HG03039 (cell line): ENCODE results near the gene DNAH8.
"Not testable (repeated sequence)": the region's sequence is repeated elsewhere in the genome, so short reads cannot be mapped to it uniquely, and the experiment has no call there.

Source experiments
- ATAC-seq: cut with Tn5 transposase; IDR thresholded peaks from one replicate; pipeline ENCODE4 v1.9.1; 2021; ENCODE audit warnings: mild to moderate bottlenecking, moderate library complexity; ENCODE audit not compliant: unreplicated experiment

Gene DNAH8

DNA sequence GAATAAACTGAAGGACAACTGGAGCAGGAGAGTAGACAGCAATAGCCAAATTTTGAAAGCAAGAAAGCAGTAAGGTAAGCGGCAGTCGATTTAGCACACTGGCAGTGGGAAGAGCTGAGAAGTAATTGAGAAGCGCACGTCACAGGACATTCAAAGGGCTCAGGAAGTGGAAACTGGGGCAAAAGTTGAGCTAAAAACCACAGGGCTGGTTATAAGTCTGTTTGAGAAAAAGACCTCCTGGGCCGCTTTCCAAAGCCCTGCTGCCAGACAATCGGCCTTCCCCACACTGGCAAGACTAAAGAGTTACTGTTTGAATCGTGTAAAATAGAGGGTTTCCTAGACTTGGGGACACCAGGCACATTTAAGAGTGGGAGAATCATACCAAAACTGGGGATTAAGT is 161.4 kb downstream of the DNAH8 start:
- no peak for ATAC-seq

DNA sequence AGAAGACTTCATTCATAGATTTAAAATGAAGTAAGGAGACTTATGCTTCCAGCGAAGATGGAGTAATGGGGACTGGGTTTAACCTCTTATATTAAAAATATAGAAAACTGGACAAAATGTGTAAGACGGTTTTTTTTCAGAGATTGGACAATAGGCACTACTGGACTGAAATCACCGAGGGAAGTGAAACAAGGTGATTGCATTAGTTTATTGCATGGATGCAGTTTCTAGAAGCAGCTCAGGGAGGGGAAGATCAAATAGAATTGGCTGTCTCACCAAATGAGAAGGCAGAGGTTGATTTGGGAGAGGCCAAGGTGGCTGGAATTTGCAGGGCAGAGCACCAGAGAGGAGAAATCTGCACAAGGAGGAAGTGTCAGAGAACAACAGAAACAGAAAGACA is 162.6 kb downstream of the DNAH8 start:
- no peak for ATAC-seq

DNA sequence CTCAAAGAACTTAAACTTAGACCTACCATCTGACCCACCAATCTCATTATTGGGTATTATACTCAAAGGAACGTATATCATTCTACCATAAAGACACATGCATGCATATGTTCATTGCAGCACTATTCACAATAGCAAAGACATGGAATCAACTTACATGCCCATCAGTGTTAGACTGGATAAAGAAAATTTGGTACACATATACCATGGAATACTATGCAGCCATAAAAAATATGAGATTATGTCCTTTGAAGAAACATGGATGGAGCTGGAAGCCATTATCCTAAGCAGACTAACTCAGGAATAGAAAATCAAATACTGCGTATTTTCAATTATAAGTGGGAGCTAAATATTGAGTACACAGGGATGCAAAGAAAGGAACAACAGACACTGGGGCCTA is 167.0 kb downstream of the DNAH8 start:
- ATAC-seq = no peak

DNA sequence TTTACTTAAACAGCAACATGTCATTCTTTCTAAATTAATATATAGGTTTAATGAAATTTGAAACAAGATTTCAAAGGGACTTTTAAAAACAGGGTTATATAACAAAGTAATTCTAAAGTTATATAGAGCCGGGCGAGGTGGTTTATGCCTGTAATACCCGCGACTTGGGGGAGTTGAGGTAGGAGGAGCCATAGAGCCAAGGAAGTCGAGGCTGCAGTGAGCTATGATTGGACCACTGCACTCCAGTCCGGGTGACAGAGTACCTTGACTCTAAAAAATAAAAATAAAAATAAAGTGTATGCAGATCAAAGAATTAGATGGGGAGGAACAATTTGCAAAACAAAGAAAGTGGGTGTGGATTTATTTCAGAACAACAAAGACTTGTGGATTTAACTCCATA is 182.4 kb downstream of the DNAH8 start:
- no peak for ATAC-seq

DNA sequence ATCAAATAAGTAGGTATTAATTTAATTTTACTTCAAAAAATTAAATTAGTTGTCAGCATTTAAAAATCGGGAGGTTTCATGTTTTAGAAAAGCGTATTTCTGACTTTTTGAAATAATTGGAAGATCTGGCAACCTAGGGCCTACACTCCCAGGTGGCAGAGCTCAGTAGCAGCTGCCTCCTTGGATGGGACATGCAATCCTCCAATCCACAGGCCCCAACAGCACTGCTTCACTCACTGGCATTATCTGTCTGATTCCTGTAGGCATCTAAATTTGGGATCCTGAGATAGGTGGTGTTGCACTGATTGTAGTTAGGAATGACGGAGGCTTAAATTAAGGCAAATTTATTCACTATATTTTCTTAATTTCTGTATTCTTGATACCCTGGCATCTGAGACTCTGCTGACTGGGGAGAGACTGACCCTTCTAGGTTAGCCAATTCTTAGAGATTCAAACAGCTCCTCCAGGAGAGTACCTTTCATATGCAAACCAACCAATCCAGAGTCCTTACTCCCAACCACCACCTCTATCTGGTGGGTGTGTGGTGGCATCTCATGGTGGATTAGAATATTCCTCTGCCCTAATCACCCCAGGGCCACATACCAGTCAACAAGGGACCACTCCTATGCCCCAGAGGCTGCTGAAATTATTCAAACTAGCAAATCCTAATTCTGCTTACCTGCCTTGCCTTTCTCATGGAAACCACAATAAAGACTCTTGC is 186.9 kb downstream of the DNAH8 start:
- ATAC-seq = no peak

DNA sequence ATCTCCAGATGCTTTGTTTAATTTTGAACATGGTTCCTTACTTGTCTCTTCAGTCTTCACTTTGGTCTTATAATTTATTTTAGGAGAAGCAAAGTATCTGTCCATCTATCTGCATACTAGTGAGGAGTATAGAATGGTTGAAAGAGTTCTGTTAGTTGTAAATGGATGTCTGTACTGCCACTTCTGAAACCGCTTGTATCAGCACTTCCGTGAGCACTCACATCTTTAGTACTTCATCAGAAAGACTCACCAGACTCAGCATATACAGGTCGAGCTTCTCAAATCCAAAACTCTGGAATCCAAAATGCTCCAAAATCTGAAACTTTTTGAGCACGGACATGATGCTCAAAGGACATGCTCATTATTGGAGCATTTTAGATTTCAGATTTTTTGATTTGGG is 191.5 kb downstream of the DNAH8 start:
- ATAC-seq = no peak

DNA sequence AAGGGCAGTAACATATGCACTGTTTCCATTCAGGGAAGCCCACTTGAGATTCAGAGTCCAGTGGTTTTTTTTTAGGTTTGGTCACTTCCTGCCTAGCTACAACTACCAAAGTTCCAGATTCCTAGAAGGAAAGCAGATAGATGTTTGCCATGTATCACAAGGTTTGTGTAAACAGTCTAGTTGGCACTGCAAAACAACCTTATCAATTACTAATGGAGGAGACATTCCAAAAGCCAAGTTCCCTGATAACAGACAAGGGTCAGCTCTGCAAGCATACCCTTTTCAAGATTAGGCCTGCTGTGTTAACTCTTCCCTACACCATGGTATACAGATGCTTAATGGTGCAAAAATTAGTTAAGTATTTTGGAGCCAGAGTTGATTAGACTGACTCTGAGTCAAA is 192.2 kb downstream of the DNAH8 start:
- no peak for ATAC-seq

DNA sequence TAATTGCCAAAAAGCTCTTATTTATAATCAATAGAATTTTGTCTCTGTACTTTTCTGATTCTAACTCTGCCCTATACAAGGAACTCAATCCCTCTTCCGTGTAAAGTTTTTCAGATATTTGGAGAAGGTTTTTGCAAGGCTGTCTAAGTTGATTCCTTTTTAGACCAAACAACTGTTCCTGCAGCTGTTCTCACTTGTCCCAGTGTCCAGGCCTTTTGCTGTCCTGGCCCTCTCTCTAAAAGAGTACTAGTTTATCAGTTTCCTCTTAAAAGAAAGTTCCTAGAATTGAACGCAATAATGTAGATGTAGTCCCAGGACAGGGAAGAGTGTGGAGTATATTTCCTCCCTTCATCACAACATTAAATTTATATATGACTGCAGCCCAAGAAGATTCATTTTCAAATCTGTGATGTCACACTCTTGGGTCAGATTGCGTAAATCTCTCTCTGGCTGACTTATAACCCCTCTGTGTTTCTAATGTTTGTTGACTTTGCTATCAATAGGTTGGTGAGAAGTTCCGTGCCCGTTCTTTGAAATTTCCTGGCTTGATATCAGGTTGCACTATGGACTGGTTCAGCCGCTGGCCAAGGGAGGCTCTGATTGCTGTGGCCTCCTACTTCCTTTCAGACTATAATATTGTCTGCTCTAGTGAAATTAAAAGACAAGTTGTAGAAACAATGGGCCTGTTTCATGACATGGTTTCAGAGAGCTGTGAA is 194.1 kb downstream of the DNAH8 start:
- no peak for ATAC-seq

DNA sequence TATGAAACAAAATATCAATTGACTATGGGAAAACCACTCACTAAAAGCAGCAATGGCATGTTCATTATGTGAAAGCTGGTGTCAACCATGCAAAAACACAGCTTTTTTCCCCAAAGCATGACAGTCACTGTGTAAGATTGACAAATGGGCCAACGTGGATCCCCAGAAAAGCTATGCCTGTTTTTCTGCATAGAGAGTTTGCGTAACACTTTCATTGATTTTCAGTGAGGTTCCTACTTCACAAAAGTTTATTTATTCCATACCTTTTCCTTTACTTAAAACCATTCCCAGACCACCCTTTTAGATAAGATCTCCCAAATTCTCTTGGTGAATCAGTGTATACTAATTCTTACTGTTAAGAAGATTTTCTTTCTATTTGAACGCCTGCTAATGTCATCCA is 195.1 kb downstream of the DNAH8 start:
- ATAC-seq = no peak

DNA sequence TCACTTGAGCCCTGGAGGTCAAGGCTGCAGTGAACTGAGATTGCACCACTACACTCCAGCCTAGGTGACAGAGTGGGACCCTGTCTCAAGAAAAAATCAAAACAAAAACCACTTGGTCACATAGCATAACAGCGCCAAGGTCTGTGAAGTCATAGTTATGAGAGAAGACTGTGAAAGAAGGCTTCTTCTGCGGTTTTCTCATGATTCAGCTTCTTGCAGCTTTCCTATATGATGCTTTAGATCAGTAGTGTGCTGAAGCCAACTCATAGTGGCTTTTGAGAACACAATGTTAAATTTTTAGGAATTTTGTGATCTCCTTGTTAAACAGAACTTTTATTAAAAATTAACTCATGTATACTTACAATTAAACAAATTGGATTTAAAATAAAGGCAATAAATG is 197.3 kb downstream of the DNAH8 start:
- no peak for ATAC-seq

DNA sequence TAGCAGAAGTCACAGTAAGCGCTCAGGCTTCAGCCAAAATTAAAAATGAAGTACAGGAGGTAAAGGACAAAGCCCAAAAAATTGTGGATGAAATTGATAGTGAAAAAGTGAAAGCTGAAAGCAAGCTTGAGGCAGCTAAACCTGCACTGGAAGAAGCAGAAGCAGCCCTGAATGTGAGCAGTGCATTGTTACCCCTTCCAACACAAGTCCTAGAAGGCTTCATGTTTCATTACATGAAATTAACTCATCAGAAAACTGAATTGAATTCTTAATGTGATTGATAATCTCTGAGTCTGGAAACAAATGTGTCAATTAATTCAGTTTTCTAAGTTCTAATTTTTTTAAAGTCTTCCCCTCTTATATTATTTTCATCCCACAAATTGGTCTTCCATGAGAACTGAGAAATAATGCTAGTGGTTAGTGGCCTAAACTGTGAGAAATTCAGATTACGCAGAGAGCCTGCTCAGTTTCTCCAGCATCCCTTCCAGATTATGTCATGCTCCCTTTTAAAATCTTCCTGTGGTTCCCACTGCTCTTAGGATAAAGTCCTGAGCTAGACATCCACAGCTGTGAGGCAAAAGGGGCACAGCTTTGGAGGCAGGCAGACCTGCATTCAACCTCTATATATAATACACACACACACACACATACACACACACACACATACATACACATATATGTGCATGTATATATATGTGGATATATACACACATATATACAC is 200.3 kb downstream of the DNAH8 start:
- ATAC-seq = no peak

DNA sequence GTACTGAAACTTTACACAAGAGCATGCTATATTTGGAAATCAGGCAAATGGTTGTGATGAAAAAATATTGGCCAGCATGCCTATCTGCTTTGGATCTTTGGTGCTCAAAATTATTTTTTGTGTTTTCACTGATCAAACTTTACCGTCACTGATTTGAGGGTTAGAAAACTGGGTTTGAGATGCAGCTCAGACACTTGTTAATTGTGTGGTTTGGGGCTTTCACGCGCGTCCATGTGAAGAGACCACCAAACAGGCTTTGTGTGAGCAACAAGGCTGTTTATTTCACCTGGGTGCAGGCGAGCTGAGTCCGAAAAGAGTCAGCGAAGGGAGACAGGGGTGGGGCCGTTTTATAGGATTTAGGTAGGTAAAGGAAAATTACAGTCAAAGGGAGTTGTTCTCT is 206.4 kb downstream of the DNAH8 start:
- not testable (repeated sequence) for ATAC-seq

DNA sequence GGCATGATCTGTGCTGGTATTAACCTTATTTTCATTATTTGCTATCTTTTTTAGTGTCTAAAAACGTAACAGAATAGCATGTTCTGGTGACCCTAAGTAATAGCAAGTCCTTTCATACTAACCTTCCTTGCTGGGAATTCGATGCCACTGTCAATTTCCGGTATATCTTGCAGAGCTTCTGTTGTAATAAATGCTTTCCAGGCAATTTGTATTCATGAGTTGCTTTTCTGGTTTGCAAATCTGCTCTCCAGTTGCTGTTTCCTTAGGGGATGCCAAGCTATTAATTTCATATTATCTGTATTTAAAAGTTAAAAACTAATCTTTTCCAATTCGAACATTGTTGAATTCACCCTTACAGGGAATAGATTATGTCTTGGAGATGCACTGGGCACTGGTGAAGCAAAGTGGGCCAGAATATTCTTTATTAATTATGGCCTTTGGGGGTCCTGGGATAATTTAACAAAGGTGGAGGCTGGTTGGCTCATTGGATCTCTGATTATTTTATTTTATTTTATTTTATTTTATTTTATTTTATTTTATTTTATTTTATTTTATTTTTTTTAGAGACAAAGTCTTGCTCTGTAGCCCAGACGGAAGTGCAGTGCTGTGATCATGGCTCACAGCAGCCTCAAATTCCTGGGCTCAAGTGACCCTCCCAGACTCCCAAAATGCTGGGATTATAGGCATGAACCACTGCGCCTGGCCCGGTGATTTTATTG is 209.8 kb downstream of the DNAH8 start:
- no peak for ATAC-seq

DNA sequence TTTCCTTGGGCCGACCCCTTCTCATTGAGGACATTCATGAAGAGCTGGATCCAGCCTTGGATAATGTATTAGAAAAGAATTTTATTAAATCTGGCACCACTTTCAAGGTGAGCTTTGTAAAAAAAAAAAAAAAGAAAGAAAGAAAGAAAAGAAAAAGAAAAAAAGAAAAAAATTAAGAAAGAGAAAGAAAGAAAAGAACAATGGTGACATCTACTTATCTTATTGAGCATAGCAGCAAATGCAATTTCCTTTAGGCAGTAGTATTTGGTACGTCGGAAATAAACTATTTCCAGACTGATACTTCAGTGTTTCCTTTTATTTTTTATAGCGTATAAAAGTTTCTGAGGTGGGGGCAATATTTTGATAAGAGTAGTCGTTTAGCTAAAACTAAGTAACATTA is 214.4 kb downstream of the DNAH8 start:
- no peak for ATAC-seq

DNA sequence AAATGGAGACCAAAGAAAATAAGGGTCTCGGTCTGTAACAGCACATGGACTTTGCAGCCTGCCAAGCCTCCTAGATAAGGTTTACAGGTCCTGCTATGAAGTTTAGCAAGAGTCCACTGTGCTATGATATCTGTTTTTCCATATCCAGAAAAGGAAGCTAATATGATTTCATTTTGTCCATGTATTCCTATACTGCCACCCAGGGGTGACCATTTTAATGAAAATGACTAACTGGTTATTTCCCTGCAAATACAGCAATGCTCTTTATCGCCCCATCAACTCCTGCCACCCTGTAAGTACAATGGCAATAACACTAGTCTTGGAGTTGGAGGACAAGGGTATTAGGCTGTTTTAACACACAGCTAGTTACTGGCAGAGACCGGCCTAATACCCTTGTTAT is 218.3 kb downstream of the DNAH8 start:
- no peak for ATAC-seq

DNA sequence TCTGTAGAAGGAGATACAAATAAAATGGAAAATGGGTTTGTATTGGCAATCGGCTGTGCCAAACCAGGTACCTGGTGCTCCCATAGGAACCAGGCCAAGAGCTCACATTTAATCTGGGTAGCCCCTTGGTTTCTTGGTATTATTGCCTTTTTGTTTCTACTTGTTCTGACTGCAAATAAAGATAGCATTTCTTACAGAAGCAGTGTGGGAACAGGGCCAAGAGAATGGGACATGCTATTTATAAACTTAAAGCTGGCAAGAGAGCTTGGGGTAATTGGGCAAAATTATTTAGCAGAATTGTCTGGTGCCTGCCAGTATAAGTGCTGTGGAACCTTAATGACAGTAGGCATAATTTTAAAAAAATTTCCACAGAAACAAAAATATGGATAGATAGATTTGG is 219.9 kb downstream of the DNAH8 start:
- no peak for ATAC-seq

DNA sequence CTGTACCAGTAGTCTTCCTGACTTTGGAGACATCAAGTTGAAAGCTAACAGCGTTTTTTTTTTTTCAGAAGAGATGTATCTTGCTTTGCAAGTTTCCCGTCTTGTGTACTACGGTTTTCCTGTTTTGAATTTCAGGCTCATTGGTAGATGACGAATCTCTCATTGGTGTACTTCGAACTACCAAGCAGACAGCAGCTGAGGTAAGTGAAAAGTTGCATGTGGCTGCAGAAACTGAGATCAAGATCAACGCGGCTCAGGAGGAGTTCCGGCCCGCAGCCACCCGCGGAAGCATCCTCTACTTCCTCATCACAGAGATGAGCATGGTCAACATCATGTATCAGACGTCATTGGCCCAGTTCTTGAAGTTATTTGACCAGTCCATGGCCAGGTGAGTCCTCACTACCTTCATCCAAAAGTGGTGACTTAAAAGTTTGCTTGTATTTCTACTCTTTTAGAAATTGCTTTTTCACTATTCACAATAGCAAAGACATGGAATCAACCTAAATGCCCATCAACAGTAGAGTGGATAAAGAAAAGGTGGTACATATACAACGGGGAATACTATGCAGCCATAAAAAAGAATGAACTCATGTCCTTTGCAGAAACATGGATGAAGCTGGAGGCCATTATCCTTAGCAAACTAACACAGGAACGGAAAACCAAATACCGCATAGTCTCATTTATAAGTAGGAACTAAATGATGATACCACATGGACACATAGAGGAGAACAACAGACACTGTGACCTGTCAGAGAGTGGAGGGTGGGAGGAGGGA is 222.9 kb downstream of the DNAH8 start:
- no peak for ATAC-seq

DNA sequence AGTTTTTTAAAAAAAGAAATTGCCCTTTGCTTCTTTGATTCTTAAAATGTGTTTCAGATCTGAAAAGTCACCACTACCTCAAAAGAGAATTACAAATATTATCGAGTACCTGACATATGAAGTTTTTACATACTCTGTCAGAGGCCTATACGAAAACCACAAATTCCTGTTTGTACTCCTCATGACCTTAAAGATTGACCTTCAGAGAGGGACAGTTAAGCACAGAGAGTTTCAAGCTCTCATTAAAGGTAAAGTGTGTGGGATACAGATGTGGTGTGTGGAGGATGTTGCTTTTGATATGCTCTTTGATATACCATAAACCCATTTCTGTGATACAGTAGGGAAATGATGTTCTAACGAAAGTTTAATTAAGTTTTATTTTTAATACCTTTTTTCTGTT is 223.6 kb downstream of the DNAH8 start:
- ATAC-seq = no peak

DNA sequence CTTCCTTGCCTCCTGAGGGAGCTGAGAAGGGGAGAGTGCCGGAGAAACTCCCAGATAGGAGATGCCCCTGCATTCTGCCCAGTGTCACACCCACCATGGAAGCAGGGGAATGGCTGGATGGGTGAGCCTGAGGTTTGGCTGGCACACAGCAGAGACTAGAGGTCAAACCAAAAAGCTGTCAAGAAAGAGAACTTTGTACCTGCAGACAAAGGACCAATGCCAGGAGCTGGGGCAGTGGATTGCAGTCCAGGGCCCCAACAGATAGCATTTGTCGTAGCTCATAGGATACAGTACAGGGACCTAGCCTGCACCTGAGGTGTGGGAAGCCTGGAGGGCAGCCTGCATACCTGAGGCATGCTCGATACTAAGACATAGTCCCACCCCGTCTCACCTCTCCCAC is 227.3 kb downstream of the DNAH8 start:
- no peak for ATAC-seq

DNA sequence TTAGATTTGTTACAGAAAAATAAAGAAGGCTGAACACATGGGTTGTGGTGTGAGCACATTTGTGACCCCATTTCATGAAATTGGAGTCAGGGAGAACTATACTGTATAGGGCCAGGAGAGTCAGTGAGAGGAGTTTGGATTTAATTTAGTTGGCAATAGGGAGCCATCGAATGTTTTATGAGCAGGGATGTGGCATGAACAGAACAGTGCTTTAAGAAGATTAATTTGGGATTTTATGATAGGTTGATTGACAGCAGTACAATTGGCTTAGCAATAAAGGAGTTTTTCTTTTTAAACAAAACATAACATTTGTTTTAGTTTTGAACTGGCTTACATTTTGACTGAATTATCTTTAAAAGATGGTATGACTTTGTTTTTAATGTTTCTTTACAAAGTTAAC is 227.9 kb downstream of the DNAH8 start:
- no peak for ATAC-seq

DNA sequence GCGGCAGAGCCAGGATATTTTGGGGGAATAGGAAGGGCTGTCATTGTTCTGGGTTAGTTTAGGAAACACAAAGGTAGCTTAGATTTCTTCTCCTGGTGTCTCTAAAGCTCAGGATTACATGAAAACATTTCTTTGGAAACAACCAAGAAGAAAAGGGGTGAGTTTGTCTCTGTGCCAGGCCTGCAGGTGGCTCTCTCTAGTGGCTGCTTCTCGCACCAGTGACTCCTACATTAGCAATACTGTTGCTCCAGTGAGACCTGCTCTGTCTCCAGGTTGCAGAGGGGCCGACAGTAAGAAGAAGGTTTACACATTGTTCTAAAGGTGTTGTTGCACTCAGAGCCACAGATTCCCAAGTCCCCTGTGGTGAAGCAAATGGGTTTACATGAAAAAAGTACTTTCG is 228.9 kb downstream of the DNAH8 start:
- ATAC-seq = no peak
